HL-60 (cell line): ENCODE data around the gene ARG2.

ENCODE experiments used
- DNase-seq, 2 experiments: peaks; one replicate each; pipeline ENCODE4 v3.0.0-alpha.2; 2010 to 2020; ENCODE audit warnings: low read depth in 1 of 2, low spot score in 1 of 2
- H3K27ac ChIP-seq: fragments of 250-450 bp; sonication (Bioruptor Pico); replicated peaks from 2 replicates; pipeline ENCODE4 v1.5.1; 2020; ENCODE audit warnings: mild to moderate bottlenecking, moderate library complexity
- H3K27me3 ChIP-seq: fragments of 250-450 bp; sonication (Bioruptor Pico); 2 replicates; pipeline ENCODE4 v1.5.1; 2021; ENCODE audit warnings: mild to moderate bottlenecking, moderate library complexity; ENCODE audit not compliant: insufficient read depth, poor library complexity, severe bottlenecking
- H3K4me3 ChIP-seq: replicated peaks from 2 replicates; pipeline ENCODE4 v1.5.1; 2011; ENCODE audit warnings: mild to moderate bottlenecking, control low read depth, low read length; ENCODE audit not compliant: insufficient read depth
- CTCF ChIP-seq: IDR thresholded peaks from one replicate; pipeline ENCODE4 v1.5.1; 2011; ENCODE audit warnings: low read length, control low read depth, inconsistent platforms; ENCODE audit not compliant: insufficient read depth
- GABPA ChIP-seq: IDR thresholded peaks from 2 replicates; pipeline ENCODE4 v1.6.1; 2012; ENCODE audit warnings: low read depth
- POLR2AphosphoS5 ChIP-seq: IDR thresholded peaks from 2 replicates; pipeline ENCODE4 v1.6.1; 2012; ENCODE audit warnings: low read depth
- REST ChIP-seq: IDR thresholded peaks from 2 replicates; pipeline ENCODE4 v1.6.1; 2012; ENCODE audit warnings: low read depth; ENCODE audit not compliant: insufficient replicate concordance
- SPI1 ChIP-seq: IDR thresholded peaks from 2 replicates; pipeline ENCODE4 v1.6.1; 2012; ENCODE audit warnings: low read depth, mild to moderate bottlenecking, borderline replicate concordance

ARG2 gene

GRCh38 chr14:67630186-67630585, 10.5 kb downstream of the ARG2 start:
- no peak for TF ChIP-seq GABPA
- TF ChIP-seq REST: no peak
- TF ChIP-seq POLR2AphosphoS5: no peak
- no peak for TF ChIP-seq CTCF
- TF ChIP-seq SPI1: no peak
- no peak for DNase-seq
- no peaks in the 10 kb centered on the region for H3K27me3 ChIP-seq

GRCh38 chr14:67630938-67631337, 11.2 kb downstream of the ARG2 start:
- H3K27ac ChIP-seq: no peak overlapping the region
- no peak overlapping the region for H3K4me3 ChIP-seq
- TF ChIP-seq SPI1 (no peak), GABPA (no peak), POLR2AphosphoS5 (no peak), CTCF (no peak), REST (no peak)
- no peak for DNase-seq
- H3K27me3 ChIP-seq: no peaks in the 10 kb centered on the region

More at GRCh38 chr14:67630186-67630585, 10.5 kb downstream of the ARG2 start:
- Histone ChIP-seq H3K27ac (no peak overlapping the region), H3K4me3 (no peak overlapping the region)

- Histone ChIP-seq H3K27me3 (no peaks in the 10 kb centered on the region), H3K27ac (no peak overlapping the region), H3K4me3 (no peak overlapping the region)
- DNase-seq: no peak
- TF ChIP-seq GABPA (no peak), SPI1 (no peak), CTCF (no peak), POLR2AphosphoS5 (no peak), REST (no peak)
Measured at GRCh38 chr14:67633451-67634147, 13.9 kb downstream of the ARG2 start.
